ENCODE data around the gene APOL4.
"Not testable (repeated sequence)": the region's sequence is repeated elsewhere in the genome, so short reads cannot be mapped to it uniquely, and the experiment has no call there.

APOL4 gene

DNA sequence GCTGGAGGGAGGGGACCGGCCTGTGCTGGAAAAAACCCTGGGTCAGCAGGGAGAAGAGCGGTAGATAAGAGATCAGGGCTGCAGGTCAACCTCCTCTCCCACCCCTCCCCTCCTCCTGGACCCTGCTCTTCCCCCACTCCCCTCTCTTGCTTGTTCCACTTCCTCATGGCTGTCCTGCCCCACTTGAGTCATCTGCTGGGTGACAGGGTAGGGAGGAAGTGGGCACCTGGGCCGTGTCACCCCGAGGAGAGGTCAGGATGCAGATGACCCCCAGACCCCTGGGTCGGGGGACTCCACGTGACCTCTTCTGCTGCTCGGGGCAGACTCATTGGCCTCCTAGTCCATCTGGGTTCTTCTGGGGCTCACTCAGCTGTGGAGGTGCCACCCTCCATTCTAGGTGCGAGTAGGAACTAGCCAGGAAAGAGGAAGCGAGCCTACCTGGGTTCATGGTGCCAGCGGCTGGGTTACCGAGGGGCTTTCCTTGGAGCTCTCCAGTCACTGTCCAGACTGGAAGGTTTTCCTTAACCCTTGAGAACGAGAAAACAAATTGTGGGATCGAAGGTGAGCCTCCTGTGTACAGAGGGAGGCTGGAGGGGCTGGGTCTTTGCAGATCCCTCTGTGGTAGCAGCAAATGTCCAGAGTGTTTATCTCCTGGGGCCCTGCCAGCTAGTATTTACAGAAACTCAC lies 31.2 kb upstream of the APOL4 start:
- in situ Hi-C loops (cut with MboI; ENCODE audit: low sequenced_read_pairs) = no loop called here

DNA sequence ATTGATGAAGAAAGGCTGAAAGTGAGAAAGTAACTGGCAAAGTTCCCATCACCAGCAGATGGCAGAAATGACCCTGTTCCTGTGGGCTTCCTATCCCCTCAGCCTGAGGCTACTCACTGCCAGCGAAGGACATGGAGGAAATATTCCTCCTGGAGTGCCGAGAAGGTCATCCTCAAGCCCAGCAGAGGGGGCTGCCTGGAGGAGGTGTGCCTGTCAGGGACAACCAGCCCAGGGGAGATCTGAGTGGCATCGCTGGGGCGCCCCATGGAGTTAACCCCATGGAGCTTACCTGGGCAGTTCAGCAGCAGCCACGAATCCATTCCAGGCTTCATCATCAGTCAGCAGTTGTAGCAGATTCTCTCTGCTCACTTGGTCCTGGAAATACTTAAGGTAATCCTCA lies 29.4 kb upstream of the APOL4 start:
- in situ Hi-C loops (cut with MboI; ENCODE audit: low sequenced_read_pairs) = not testable (repeated sequence)

DNA sequence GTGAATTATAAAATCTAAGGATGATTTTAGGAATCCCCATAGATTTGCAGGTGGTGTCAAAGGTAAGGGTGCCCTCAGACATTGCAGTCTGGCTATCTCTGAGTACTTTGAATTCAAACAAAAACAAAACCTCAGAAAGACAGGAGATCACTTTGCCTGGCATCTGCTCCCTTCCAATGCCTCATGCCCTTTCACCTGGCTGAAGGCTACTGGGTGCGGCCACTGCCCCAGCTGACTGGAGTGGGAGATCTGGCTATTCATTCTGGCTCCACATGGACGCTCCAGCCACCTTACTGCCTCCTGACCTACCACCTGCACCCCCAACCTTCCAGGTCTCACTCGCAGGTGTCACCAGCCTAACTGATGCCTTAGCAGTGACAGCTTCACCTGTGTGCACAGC lies 28.0 kb upstream of the APOL4 start:
- in situ Hi-C loops (cut with MboI; ENCODE audit: low sequenced_read_pairs) = not testable (repeated sequence)

DNA sequence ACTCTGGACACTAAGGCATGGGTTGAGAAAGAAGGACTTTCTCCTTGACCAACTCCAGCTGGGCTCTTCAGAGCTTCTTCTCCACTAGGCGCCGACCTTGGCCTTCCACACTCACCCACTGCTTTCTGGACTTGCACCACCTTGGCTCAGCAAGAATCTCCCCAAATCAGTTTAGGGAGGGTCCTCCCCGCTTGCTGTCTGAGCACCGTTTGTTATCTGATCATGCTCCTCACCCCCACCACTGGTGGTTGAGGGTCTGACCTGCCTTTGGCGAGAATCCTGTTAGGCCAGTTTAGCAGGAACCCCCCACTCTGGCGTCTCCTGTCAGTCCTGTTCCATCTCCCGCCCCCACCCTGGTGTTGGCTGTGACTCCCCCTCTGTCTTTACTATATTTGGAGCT lies 27.3 kb upstream of the APOL4 start:
- in situ Hi-C loops (cut with MboI; ENCODE audit: low sequenced_read_pairs) = no loop called here

DNA sequence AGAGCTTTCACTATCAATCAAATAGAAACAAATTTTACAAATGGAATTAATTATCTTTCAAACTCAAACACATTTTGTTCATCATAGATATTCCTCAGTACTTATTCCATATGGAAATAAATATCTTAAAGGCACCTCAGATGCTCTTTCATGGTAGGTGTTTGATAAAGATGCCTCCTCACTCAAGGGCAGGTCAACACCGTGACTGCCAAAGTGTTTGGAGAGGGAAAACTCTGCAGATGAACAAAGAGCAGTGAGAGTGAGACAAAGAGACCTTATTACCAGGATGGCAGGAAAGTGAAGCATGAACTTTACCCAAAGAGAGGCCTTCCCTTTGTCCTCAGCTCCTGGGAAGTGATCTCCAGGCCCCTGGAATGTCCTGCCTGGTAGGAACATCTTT lies 26.8 kb upstream of the APOL4 start:
- in situ Hi-C loops (cut with MboI; ENCODE audit: low sequenced_read_pairs) = not testable (repeated sequence)

- in situ Hi-C loops (cut with MboI; ENCODE audit: low sequenced_read_pairs) = no loop called here
Observed at GRCh38 chr22:36227806-36228205, 26.2 kb upstream of the APOL4 start.

- in situ Hi-C loops (cut with MboI; ENCODE audit: low sequenced_read_pairs) = no loop called here
Observed at GRCh38 chr22:36227396-36227795, 25.8 kb upstream of the APOL4 start.

DNA sequence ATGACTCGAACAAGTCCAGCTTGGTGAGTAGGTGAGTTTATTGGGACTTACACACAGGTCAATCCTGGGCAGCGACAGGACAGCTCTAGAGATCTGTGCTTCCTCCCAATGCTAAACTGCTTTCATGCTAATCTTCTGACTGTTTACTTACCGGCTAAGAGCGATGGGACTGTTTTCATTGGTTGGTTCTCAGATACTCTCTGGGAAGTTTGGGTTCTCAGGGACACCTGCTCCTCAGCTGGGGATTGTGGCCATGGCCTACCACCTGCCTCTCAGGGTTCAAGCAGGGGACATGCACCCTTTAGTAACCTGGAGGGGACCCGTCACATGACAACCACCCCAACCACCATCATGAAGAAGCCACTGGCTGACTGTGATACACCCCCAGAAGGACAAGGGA lies 24.6 kb upstream of the APOL4 start:
- in situ Hi-C loops (cut with MboI; ENCODE audit: low sequenced_read_pairs) = no loop called here

GRCh38 chr22:36225333-36225922 lies 23.8 kb upstream of the APOL4 start:
- in situ Hi-C loops (cut with MboI; ENCODE audit: low sequenced_read_pairs) = no loop called here

DNA sequence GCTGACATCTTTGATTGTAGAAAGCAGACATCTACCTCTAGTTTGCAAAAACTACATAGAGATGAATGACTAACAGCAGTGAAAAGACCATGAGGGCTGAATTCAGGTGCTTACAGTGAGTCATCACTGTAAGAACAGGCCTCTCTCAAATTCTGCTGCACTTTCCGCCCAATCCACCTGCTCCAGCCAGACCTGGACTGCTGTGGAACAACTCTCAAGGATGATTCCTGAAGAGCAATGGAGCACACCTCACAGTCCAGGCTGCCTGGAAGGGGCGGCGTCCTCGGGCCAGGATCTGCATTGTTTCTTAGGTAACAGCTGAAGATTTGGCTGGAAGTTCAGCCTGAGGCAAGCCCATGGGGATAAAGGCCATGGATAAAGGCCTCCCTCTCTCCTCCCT lies 22.6 kb upstream of the APOL4 start:
- in situ Hi-C loops (cut with MboI; ENCODE audit: low sequenced_read_pairs) = no loop called here

DNA sequence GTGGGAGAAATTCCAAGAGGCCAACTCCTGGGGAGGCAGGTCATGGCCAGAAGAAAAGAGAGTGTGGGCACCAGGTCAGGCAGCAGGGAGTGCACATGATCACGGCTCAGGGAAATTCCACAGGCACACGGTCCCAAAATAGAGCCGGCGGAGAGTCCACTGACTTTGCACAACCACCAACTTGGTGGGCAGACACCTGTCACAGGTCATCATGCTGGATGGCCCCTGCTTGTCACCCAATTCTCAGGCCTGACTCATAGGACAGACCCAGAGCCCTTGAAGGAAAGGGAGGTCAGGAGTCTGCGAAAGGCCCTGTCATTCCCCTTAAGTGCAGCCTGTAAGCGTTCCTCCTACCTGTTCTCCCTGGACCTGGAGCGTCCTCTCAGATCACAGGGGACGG lies 21.9 kb upstream of the APOL4 start:
- in situ Hi-C loops (cut with MboI; ENCODE audit: low sequenced_read_pairs) = no loop called here

GRCh38 chr22:36222887-36223450 lies 21.4 kb upstream of the APOL4 start:
- in situ Hi-C loops (cut with MboI; ENCODE audit: low sequenced_read_pairs) = no loop called here

- in situ Hi-C loops (cut with MboI; ENCODE audit: low sequenced_read_pairs) = no loop called here
Observed at GRCh38 chr22:36221799-36222751, 20.5 kb upstream of the APOL4 start.

GRCh38 chr22:36220451-36220921 lies 18.9 kb upstream of the APOL4 start:
- in situ Hi-C loops (cut with MboI; ENCODE audit: low sequenced_read_pairs) = no loop called here

DNA sequence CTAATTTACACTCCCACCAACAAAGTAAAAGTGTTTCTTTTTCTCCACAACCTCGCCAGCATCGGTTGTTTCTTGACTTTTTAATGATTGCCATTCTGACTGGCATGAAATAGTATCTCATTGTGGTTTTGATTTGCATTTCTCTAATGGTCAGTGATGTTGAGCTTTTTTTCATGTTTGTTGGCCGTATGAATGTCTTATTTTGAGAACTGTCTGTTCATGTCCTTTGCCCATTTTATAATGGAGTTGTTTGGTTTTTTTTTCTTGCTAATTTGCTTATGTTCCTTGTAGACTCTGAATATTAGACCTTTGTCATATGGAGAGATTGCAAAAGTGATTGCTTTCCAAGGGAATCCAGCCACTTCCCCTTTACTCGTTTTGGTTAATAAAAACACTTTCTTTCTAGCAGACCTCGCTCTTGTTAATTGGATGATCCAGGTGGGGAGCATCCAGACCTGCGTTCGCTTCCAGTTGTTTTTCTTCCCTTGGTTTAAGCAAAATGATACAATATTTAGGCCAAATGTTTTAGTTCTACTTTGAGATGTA lies 17.1 kb upstream of the APOL4 start:
- in situ Hi-C loops (cut with MboI; ENCODE audit: low sequenced_read_pairs) = no loop called here

DNA sequence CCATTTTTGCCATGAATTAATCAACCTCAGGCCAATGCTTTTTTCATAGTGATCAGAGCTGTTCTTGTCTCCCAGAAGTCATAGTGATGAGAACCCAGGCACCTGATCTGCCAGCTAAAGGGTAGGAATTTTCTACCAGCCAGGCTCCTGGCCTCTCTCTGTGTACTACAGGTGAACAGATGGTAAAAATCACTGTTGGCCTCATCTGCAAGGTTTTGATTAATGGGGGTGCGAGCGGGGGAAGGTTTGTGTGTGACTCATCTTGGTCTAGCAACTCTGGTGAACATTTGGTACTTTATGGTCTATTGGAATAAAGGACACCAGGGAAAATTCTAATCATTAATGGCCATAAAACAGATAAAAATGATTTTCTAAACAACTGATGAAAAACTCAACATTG lies 14.4 kb upstream of the APOL4 start:
- in situ Hi-C loops (cut with MboI; ENCODE audit: low sequenced_read_pairs) = no loop called here

GRCh38 chr22:36213586-36213985 lies 12.0 kb upstream of the APOL4 start:
- in situ Hi-C loops (cut with MboI; ENCODE audit: low sequenced_read_pairs) = no loop called here

DNA sequence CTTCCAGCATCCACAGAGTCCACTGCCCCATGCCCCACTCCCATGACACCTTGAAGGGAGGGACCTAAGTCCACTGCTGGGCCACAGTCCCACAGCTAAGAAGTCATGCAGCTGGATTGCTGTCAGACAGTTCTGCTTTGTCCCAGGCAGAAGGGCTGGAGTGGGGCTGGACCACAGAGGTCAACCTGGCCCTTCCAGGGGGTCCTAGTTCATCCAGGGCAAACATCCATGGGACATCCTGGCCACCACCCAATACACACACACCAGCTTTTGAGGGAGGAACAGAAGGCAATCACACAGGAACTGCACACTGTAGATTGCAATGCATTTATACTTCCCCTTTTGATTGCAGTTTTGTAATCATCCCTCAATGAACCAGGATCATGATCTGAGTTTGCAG lies 11.3 kb upstream of the APOL4 start:
- in situ Hi-C loops (cut with MboI; ENCODE audit: low sequenced_read_pairs) = no loop called here

DNA sequence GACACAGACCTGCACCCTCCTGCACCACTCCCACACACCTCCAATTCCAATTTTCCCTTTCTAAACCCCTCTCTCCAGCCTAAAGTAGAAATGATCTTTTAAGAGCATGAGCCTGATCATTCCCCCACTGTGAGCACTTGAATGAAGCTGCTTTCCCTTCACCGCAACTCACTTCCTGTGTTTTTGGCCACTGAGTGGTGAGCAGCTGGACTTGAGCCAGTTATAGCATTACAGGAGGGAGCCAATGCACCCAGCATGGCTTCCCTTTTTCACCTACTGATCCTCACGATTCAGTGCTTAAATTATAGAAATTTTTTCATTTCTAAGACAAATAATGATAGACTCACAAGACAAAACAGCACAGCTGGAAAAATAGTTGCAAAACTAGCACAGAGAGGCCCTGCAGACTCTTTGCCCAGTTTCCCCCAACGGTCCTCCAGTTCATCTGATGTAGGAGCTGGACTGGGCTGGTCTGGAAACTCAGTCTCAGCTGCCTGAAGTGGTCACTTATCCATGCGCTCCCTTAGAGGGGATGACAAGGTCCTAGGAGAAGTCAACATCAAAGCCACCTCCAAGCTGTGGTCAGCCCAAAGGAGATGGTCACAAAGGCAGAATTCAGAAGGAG lies 9.7 kb upstream of the APOL4 start:
- in situ Hi-C loops (cut with MboI; ENCODE audit: low sequenced_read_pairs) = no loop called here

DNA sequence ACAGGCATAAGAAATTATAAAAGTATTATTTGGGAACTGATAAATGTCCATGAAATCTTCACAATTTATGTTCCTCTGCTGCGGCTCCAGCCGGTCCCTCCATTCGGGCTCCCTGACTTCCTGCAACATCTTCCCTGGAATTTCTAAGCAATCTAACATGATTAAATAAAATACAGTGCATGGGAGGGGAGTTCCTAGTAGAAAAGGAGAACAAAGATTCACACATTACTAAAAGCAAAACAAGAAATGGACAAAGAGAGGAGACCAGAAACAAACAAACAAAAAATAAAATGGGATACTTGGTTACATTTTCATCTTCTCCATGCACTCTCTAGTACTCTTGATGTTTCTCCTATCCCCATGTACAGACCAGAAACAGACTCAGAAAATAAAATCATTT lies 8.6 kb upstream of the APOL4 start:
- in situ Hi-C loops (cut with MboI; ENCODE audit: low sequenced_read_pairs) = no loop called here

GRCh38 chr22:36209488-36209908 lies 7.9 kb upstream of the APOL4 start:
- in situ Hi-C loops (cut with MboI; ENCODE audit: low sequenced_read_pairs) = not testable (repeated sequence)

All from HL-60/S4 treated with retinoic acid at 250 ng/mL for 4 days and 3 days (cell line).